ENCODE results near the gene FAHD2A.
"Not testable (repeated sequence)": the region's sequence is repeated elsewhere in the genome, so short reads cannot be mapped to it uniquely, and the experiment has no call there.

FAHD2A gene

GRCh38 chr2:95445317-95445716, 42.8 kb downstream of the FAHD2A start:
- H3K9ac ChIP-seq (ENCODE audit: low read depth, low read length, poor library complexity, severe bottlenecking); H3K9me3 ChIP-seq (ENCODE audit: insufficient read depth, low read depth, low read length); H3K9me2 ChIP-seq (replicated peaks; ENCODE audit: low read depth, low read length); H3K79me2 ChIP-seq (ENCODE audit: insufficient read depth, low read length); H3K36me3 ChIP-seq (ENCODE audit: insufficient read depth, low read length); H4K20me1 ChIP-seq (ENCODE audit: insufficient read depth, low read length, poor library complexity, severe bottlenecking); H3K4me1 ChIP-seq (ENCODE audit: insufficient read depth, low read length, poor library complexity, severe bottlenecking); H3K27me3 ChIP-seq (ENCODE audit: insufficient read depth, low read length, poor library complexity, severe bottlenecking); H2AFZ ChIP-seq (ENCODE audit: low read length); H3F3A ChIP-seq (ENCODE audit: low read depth); H3K4me3 ChIP-seq (ENCODE audit: low read length, poor library complexity, severe bottlenecking); H3K4me2 ChIP-seq (ENCODE audit: low read depth, low read length, poor library complexity, severe bottlenecking): not testable (repeated sequence)

DNA sequence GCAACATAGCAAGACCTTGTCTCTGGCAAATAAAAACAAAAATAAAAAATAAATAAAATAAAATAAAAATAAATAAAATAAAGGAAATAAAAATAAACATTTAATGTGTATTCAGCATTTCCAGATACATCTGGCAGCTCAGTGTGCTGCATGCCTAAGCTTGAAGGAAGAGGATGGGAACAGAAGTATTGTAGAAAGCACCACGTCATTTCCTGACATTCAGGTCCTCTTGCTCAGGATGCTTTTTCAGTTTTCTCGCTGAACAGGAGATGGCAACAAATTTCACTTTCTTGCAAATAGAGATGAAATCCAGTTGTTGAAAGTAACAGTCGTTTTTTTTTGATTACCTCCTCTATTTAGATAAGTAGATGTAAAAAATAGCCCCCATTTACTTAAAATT, 60.8 kb downstream of the FAHD2A start:
- not testable (repeated sequence) for H3K4me1 ChIP-seq (ENCODE audit: insufficient read depth, low read length, poor library complexity, severe bottlenecking); H3K4me2 ChIP-seq (ENCODE audit: low read depth, low read length, poor library complexity, severe bottlenecking); H3K9ac ChIP-seq (ENCODE audit: low read depth, low read length, poor library complexity, severe bottlenecking); H3K4me3 ChIP-seq (ENCODE audit: low read length, poor library complexity, severe bottlenecking); H3K9me2 ChIP-seq (replicated peaks; ENCODE audit: low read depth, low read length); H3K79me2 ChIP-seq (ENCODE audit: insufficient read depth, low read length); H3K27me3 ChIP-seq (ENCODE audit: insufficient read depth, low read length, poor library complexity, severe bottlenecking); H2AFZ ChIP-seq (ENCODE audit: low read length); H3K9me3 ChIP-seq (ENCODE audit: insufficient read depth, low read depth, low read length); H3F3A ChIP-seq (ENCODE audit: low read depth); H4K20me1 ChIP-seq (ENCODE audit: insufficient read depth, low read length, poor library complexity, severe bottlenecking); H3K36me3 ChIP-seq (ENCODE audit: insufficient read depth, low read length)

Data from Loucy (cell line).